Activated CD4-positive, alpha-beta T cell treated with anti-CD3 and anti-CD28 coated beads for 36 hours (primary cell): ENCODE results near the gene MAPK11. TPM values are rescaled to one million over a fixed set of nuclear protein-coding genes. Genes with fewer than 3 reads are reported as not detected.
A peak's percentile ranks its signal among the peaks of the same experiment; 100 is the strongest.

Experiments
- ATAC-seq: fragments of 200-7000 bp; cut with Tn5 transposase; one replicate; pipeline ENCODE4 v1.10.0; 2021; ENCODE audit warnings: mild to moderate bottlenecking, moderate library complexity
- CTCF ChIA-PET: fragments of 350-600 bp; sonication (Branson Sonifier 250); formaldehyde crosslinking; loops from one replicate; lab custom pipeline; 2021; ENCODE audit warnings: antibody characterized with exemption; lab: Charles Lee
- POLR2A ChIA-PET: fragments of 350-600 bp; sonication (Branson Sonifier 250); formaldehyde crosslinking; loops from one replicate; lab custom pipeline; 2021; ENCODE audit warnings: antibody characterized with exemption, inconsistent platforms; lab: Charles Lee
- DNase-seq: peaks from one replicate; pipeline ENCODE4 v3.0.0-alpha.2; 2020
- H3K27ac Mint-ChIP-seq: one replicate; pipeline ENCODE4 v1.8.0; 2021; ENCODE audit warnings: mixed read lengths
- H3K27me3 Mint-ChIP-seq: one replicate; pipeline ENCODE4 v1.8.0; 2021; ENCODE audit warnings: mixed read lengths
- H3K36me3 Mint-ChIP-seq: one replicate; pipeline ENCODE4 v1.8.0; 2021; ENCODE audit warnings: low read depth, mixed read lengths
- H3K4me1 Mint-ChIP-seq: one replicate; pipeline ENCODE4 v1.8.0; 2021; ENCODE audit warnings: mixed read lengths
- H3K4me3 Mint-ChIP-seq: one replicate; pipeline ENCODE4 v1.8.0; 2021; ENCODE audit warnings: mild to moderate bottlenecking, moderate library complexity, mixed read lengths
- H3K9me3 Mint-ChIP-seq: one replicate; pipeline ENCODE4 v1.8.0; 2021; ENCODE audit warnings: low read depth, mixed read lengths
- intact Hi-C, 2 experiments: fragments of 100-400 bp; cut with DNase I in 1 of 2; cut with micrococcal nuclease in 1 of 2; formaldehyde crosslinking; loops; one replicate each; pipeline versions ENCODE4 v1.14.2 to v1.15.1; 2022 to 2024; cut with DNase I, micrococcal nuclease
- total RNA-seq, 2 experiments: library from RNA; stranded (reverse); gene quantifications; one replicate each; pipeline ENCODE4 v1.2.3, GENCODE V29; 2021

MAPK11 gene
- total RNA-seq, 2 experiments from 2014 or later: 11.6 to 13.6 TPM

- ATAC-seq (no peak), DNase-seq (no peak)
- Mint-ChIP-seq H3K9me3 (no peaks in the 10 kb centered on the region), H3K27me3 (no peaks in the 10 kb centered on the region), H3K36me3 (no peaks in the 10 kb centered on the region), H3K4me1 (peaks cover 16% of the 10 kb centered on the region), H3K27ac (peak overlapping the region; percentile 92), H3K4me3 (peak overlapping the region; percentile 76)
- ChIA-PET CTCF (interaction anchor here (0.6 kb wide), 1 partner anchor 982 kb away, joined by 3 read pairs; no protein-coding TSS in a partner anchor), POLR2A (no interaction called here)
- intact Hi-C loops: loop anchor here in 1 of 2 experiments (1.0 to 2.0 kb wide), 2 partner anchors 29 to 63 kb away; partner anchors contain the start of genes HDAC10 and PPP6R2
Observed at GRCh38 chr22:50314081-50314454, 43.9 kb upstream of the MAPK11 start.

GRCh38 chr22:50313600-50313999 is 43.4 kb upstream of the MAPK11 start:
- Mint-ChIP-seq H3K4me3 (peak overlapping the region; percentile 76), H3K9me3 (no peaks in the 10 kb centered on the region), H3K27me3 (no peaks in the 10 kb centered on the region), H3K27ac (peak overlapping the region; percentile 92), H3K36me3 (no peaks in the 10 kb centered on the region), H3K4me1 (peaks cover 16% of the 10 kb centered on the region)
- DNase-seq (no peak), ATAC-seq (no peak)
- ChIA-PET CTCF (no interaction called here), POLR2A (no interaction called here)
- intact Hi-C loops: no loop called here

- DNase-seq: no peak
- CTCF ChIA-PET: no interaction called here
- Mint-ChIP-seq H3K36me3 (no peaks in the 10 kb centered on the region), H3K4me1 (peaks cover 16% of the 10 kb centered on the region), H3K27me3 (no peaks in the 10 kb centered on the region), H3K4me3 (no peak overlapping the region), H3K9me3 (no peaks in the 10 kb centered on the region), H3K27ac (no peak overlapping the region)
- intact Hi-C loops: no loop called here
- POLR2A ChIA-PET: no interaction called here
- ATAC-seq: no peak
Observed at GRCh38 chr22:50313021-50313420, 42.8 kb upstream of the MAPK11 start.

- CTCF ChIA-PET: interaction anchor here (1.0 kb wide), 1 partner anchor 30 kb away, joined by 7 read pairs; no protein-coding TSS in a partner anchor
- no peaks in the 10 kb centered on the region for H3K27me3 Mint-ChIP-seq
- H3K9me3 Mint-ChIP-seq: no peaks in the 10 kb centered on the region
Observed at GRCh38 chr22:50312371-50312770, 42.2 kb upstream of the MAPK11 start.

GRCh38 chr22:50311606-50312351 is 41.6 kb upstream of the MAPK11 start:
- Mint-ChIP-seq H3K27me3 (no peaks in the 10 kb centered on the region), H3K4me3 (no peak overlapping the region), H3K27ac (no peak overlapping the region), H3K4me1 (peaks cover 16% of the 10 kb centered on the region), H3K36me3 (no peaks in the 10 kb centered on the region), H3K9me3 (no peaks in the 10 kb centered on the region)
- intact Hi-C loops: no loop called here
- POLR2A ChIA-PET: no interaction called here
- ATAC-seq: no peak
- CTCF ChIA-PET: interaction anchor here (0.5 to 1.0 kb wide), 2 partner anchors 10 to 31 kb away, joined by 3 to 7 read pairs; no protein-coding TSS in a partner anchor
- no peak for DNase-seq

More at GRCh38 chr22:50312371-50312770, 42.2 kb upstream of the MAPK11 start:
- H3K4me1 Mint-ChIP-seq: peaks cover 16% of the 10 kb centered on the region
- no peak for DNase-seq
- intact Hi-C loops: no loop called here
- no peak overlapping the region for H3K4me3 Mint-ChIP-seq
- H3K36me3 Mint-ChIP-seq: no peaks in the 10 kb centered on the region
- POLR2A ChIA-PET: no interaction called here
- no peak for ATAC-seq
- no peak overlapping the region for H3K27ac Mint-ChIP-seq

- no peak for ATAC-seq
- Mint-ChIP-seq H3K9me3 (no peaks in the 10 kb centered on the region), H3K27ac (no peak overlapping the region), H3K36me3 (no peaks in the 10 kb centered on the region), H3K4me3 (no peak overlapping the region), H3K27me3 (peaks cover 4% of the 10 kb centered on the region), H3K4me1 (peaks cover 20% of the 10 kb centered on the region)
- POLR2A ChIA-PET: no interaction called here
- intact Hi-C loops: no loop called here
- CTCF ChIA-PET: no interaction called here
- no peak for DNase-seq
Observed at GRCh38 chr22:50310949-50311444, 40.8 kb upstream of the MAPK11 start.

GRCh38 chr22:50310031-50310722 is 40.0 kb upstream of the MAPK11 start:
- Mint-ChIP-seq H3K27ac (no peak overlapping the region), H3K9me3 (no peaks in the 10 kb centered on the region), H3K4me1 (peaks cover 19% of the 10 kb centered on the region), H3K36me3 (no peaks in the 10 kb centered on the region), H3K27me3 (peaks cover 6% of the 10 kb centered on the region), H3K4me3 (no peak overlapping the region)
- ATAC-seq (no peak), DNase-seq (no peak)
- intact Hi-C loops: no loop called here
- ChIA-PET CTCF (interaction anchor here (0.6 kb wide), 1 partner anchor 72 kb away, joined by 3 read pairs; no protein-coding TSS in a partner anchor), POLR2A (no interaction called here)

- DNase-seq: no peak
- ChIA-PET CTCF (interaction anchor here (0.6 kb wide), 2 partner anchors 73 to 253 kb away, joined by 3 read pairs; partner anchors contain the start of gene SYCE3), POLR2A (no interaction called here)
- H3K36me3 Mint-ChIP-seq: no peaks in the 10 kb centered on the region
- peaks cover 18% of the 10 kb centered on the region for H3K4me1 Mint-ChIP-seq
- no peak overlapping the region for H3K4me3 Mint-ChIP-seq
- H3K27ac Mint-ChIP-seq: no peak overlapping the region
- intact Hi-C loops: no loop called here
- peaks cover 6% of the 10 kb centered on the region for H3K27me3 Mint-ChIP-seq
- no peaks in the 10 kb centered on the region for H3K9me3 Mint-ChIP-seq
- no peak for ATAC-seq
Observed at GRCh38 chr22:50309601-50309991, 39.4 kb upstream of the MAPK11 start.

GRCh38 chr22:50308986-50309600 is 38.9 kb upstream of the MAPK11 start:
- DNase-seq: no peak
- POLR2A ChIA-PET: no interaction called here
- peaks cover 13% of the 10 kb centered on the region for H3K4me1 Mint-ChIP-seq
- no peak overlapping the region for H3K27ac Mint-ChIP-seq
- no peak for ATAC-seq
- intact Hi-C loops: no loop called here
- no peaks in the 10 kb centered on the region for H3K36me3 Mint-ChIP-seq
- no peaks in the 10 kb centered on the region for H3K9me3 Mint-ChIP-seq
- H3K4me3 Mint-ChIP-seq: no peak overlapping the region
- peaks cover 9% of the 10 kb centered on the region for H3K27me3 Mint-ChIP-seq
- CTCF ChIA-PET: interaction anchor here (0.6 kb wide), 2 partner anchors 73 to 253 kb away, joined by 3 read pairs; partner anchors contain the start of gene SYCE3

- Mint-ChIP-seq H3K36me3 (no peaks in the 10 kb centered on the region), H3K9me3 (no peaks in the 10 kb centered on the region), H3K4me1 (peaks cover 7% of the 10 kb centered on the region), H3K27ac (no peak overlapping the region), H3K4me3 (no peak overlapping the region), H3K27me3 (peaks cover 12% of the 10 kb centered on the region)
- CTCF ChIA-PET: no interaction called here
- DNase-seq: no peak
- intact Hi-C loops: no loop called here
- POLR2A ChIA-PET: no interaction called here
- ATAC-seq: no peak
Observed at GRCh38 chr22:50308597-50308935, 38.4 kb upstream of the MAPK11 start.

- H3K36me3 Mint-ChIP-seq: no peaks in the 10 kb centered on the region
- peaks cover 6% of the 10 kb centered on the region for H3K4me1 Mint-ChIP-seq
- intact Hi-C loops: no loop called here
- DNase-seq: no peak
- ChIA-PET CTCF (interaction anchor here (1.1 kb wide), 1 partner anchor 32 kb away, joined by 4 read pairs; no protein-coding TSS in a partner anchor), POLR2A (no interaction called here)
- peaks cover 13% of the 10 kb centered on the region for H3K27me3 Mint-ChIP-seq
- no peak overlapping the region for H3K27ac Mint-ChIP-seq
- no peak for ATAC-seq
- H3K9me3 Mint-ChIP-seq: no peaks in the 10 kb centered on the region
- no peak overlapping the region for H3K4me3 Mint-ChIP-seq
Observed at GRCh38 chr22:50307890-50308596, 37.9 kb upstream of the MAPK11 start.
